GM13976 (cell line): ENCODE results near the gene SQSTM1.

Experiments
- DNase-seq: peaks from one replicate; pipeline ENCODE4 v3.0.0; 2012; ENCODE audit warnings: low spot score
- CTCF ChIP-seq: IDR thresholded peaks from 2 replicates; pipeline ENCODE4 v1.5.1; 2012; ENCODE audit warnings: borderline replicate concordance, mild to moderate bottlenecking; ENCODE audit not compliant: insufficient read depth; ENCODE audit errors: extremely low read depth, missing control alignments, control extremely low read depth
- in situ Hi-C: fragments of 300-500 bp; cut with MboI; formaldehyde crosslinking; loops from one replicate; pipeline ENCODE4 v1.12.0; 2022; ENCODE audit warnings: low sequenced_read_pairs, mixed read lengths, inconsistent platforms; ENCODE audit not compliant: unreplicated experiment

The SQSTM1 gene

GRCh38 chr5:179885491-179886090 is 64.9 kb downstream of the SQSTM1 start:
- TF ChIP-seq CTCF, result no peak
- in situ Hi-C loops, result no loop called here
- DNase-seq, result no peak

GRCh38 chr5:179886190-179886911 is 65.6 kb downstream of the SQSTM1 start:
- in situ Hi-C loops, result no loop called here
- DNase-seq, result no peak
- TF ChIP-seq CTCF, result no peak

GRCh38 chr5:179887095-179887494 is 66.4 kb downstream of the SQSTM1 start:
- in situ Hi-C loops, result no loop called here
- no peak for TF ChIP-seq CTCF
- no peak for DNase-seq
